ENCODE results near the gene COPS3.

DNA sequence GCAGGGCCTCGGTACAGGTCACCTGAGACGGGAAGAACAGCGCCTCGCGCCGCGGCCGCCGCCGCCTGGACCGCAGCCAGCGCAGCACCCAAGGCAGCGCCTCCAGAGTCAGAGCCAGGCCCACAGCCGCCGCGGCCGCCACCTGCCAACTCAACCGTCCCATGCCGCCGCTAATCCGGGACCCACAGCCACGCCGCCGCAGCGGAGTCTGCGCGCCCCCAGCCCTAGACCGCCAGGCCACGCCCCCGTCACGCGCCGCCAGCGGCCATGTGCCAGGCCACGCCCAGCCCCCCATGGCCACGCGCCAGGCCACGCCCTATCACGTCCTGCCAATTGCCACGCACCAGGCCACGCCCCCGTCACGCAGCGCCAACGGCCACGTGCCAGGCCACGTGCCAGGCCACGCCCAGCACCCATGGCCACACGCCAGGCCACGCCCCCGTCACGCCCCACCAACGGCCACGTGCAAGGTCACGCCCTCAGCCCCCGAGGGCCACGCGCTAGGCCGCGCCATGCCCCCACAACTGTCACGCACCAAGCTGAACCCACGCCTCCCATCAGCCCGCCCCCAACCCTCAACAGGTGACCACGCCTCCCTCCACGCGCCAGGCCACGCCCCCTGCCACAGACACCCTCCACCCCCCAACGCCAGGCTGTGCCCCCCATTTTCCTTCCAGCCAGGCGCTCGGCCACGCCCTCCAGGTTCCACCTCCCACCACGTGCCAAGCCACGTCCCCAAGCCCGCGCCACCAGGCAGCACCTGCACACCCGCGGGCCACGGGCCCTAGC, 74.7 kb downstream of the COPS3 start, which contains the start of gene PLD6:
- TF ChIP-seq, protein P1, sequence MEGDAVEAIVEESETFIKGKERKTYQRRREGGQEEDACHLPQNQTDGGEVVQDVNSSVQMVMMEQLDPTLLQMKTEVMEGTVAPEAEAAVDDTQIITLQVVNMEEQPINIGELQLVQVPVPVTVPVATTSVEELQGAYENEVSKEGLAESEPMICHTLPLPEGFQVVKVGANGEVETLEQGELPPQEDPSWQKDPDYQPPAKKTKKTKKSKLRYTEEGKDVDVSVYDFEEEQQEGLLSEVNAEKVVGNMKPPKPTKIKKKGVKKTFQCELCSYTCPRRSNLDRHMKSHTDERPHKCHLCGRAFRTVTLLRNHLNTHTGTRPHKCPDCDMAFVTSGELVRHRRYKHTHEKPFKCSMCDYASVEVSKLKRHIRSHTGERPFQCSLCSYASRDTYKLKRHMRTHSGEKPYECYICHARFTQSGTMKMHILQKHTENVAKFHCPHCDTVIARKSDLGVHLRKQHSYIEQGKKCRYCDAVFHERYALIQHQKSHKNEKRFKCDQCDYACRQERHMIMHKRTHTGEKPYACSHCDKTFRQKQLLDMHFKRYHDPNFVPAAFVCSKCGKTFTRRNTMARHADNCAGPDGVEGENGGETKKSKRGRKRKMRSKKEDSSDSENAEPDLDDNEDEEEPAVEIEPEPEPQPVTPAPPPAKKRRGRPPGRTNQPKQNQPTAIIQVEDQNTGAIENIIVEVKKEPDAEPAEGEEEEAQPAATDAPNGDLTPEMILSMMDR (IDR thresholded peaks at IDR 0.05), result peak in 1 of 4 experiments; percentile 5
- peak; percentile 30 for TF ChIP-seq POLR2A (IDR thresholded peaks at IDR 0.05)
- no peak for TF ChIP-seq POLR2AphosphoS5 (IDR thresholded peaks at IDR 0.05)
